ENCODE results near the gene PLEKHA7. TPM values are rescaled to one million over a fixed set of nuclear protein-coding genes. Genes with fewer than 3 reads are reported as not detected.

The PLEKHA7 gene
- polyA plus RNA-seq, 1 donor: 63.0 TPM

DNA sequence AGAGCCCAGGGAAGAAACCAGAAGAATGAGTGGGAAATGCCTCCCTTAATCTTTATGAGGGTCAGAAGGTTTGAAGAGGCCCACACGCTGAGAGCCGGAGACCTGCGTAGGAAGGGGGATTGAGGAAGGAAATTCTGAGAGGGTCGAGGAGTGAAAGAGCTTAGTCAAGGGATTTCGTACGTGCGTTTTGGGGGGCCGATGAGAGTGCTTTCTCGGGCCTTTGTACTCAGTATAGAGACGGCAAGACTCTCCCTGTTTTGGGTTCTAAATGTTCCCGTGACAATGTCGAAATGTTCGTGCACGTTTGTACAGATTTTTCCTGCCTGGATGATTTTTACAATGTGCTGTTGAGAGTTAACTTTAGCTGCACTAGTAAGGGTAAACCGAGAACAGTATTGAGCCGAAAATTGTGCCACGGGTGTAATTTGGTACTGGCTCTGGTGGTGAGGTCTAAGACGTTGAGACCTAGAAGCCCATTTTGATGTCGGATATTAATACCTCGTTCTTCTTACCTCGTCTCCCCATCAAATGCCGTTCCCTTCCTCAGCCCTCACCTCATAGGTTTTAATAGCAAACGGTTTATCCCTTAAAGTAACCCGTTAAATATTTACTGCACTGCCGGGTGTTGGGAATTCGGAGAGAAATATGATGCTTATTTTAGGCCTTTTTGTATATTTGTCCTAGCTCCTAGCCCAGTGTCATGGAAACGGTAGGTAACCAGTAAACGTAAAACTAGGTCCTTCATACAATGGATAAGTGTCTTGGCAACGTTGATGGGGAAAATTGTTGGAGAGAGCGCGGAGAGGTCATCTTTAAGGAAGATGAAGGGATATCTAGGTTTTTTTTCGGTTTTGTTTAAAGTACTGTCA is 275.0 kb downstream of the PLEKHA7 start:
- DNase-seq: peak; percentile 28

DNA sequence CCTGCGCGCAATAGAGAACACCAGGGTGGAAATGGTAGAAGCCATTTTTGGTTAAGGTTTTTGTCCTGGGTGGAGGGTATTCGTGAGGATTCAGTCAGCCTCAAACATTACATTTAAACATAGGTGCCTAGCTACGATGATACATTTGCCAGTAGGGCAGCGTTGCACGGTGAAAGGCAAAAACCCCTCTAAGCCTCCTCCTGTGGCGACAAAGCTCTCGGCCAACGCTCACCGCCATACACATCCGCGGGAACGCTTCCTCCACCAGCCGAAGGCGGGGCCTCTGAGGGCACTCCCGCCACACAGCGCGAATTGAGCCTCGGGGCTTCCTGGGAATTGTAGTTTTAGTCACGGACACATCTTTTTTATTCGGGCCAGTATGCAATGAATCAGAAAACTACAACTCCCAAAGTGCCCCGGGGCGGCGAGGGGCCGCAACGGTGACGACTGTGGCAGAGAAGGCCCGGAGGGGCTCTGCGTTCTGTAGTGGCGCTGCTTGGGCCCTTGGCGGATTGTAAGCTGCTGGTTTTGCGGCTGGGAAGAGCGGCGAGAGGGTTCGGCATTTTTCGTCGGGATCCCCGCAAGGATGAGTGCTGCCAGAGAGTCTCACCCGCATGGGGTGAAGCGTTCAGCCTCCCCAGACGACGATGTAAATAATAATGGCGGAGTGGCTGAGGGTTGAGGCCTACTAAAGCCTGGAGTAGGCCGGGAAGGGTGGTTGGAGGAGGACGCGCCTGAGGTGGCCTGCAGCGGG is 275.8 kb downstream of the PLEKHA7 start, which contains the start of gene C11orf58:
TSS of gene C11orf58 (plus strand) at position 455 of the 754 bp plus-strand sequence. CDS start at position 587, 132 bp downstream.
- peak; percentile 99 for DNase-seq

DNA sequence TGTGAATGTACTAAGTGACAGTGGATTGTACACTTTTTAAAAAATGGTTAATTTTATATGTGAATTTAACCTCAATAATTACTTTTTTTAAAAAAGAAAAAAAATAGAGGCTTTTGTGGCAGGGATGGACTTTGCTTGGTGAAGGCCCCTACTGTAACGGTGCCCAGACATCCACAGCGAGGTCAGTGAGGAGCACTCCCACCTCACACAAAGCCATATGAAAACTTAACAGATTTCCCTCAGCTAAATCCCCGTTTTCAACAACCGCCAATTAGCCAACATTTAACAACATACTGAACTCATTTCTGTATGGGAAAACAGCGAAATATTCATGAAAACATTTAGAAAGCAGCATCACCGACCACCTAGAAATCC is 276.4 kb downstream of the PLEKHA7 start:
- DNase-seq: no peak

Other genes with a start within 250 kb of the PLEKHA7 start
- gene RPS13, start 63.3 kb upstream of the PLEKHA7 start, polyA plus RNA-seq (ENCODE audit: insufficient read length): 1,219 TPM
- gene PIK3C2A, start 193.6 kb upstream of the PLEKHA7 start, polyA plus RNA-seq (ENCODE audit: insufficient read length): 77.6 TPM

All from left kidney (tissue), 2 donors.